ENCODE data around the gene LTBP3.

Gene LTBP3

DNA sequence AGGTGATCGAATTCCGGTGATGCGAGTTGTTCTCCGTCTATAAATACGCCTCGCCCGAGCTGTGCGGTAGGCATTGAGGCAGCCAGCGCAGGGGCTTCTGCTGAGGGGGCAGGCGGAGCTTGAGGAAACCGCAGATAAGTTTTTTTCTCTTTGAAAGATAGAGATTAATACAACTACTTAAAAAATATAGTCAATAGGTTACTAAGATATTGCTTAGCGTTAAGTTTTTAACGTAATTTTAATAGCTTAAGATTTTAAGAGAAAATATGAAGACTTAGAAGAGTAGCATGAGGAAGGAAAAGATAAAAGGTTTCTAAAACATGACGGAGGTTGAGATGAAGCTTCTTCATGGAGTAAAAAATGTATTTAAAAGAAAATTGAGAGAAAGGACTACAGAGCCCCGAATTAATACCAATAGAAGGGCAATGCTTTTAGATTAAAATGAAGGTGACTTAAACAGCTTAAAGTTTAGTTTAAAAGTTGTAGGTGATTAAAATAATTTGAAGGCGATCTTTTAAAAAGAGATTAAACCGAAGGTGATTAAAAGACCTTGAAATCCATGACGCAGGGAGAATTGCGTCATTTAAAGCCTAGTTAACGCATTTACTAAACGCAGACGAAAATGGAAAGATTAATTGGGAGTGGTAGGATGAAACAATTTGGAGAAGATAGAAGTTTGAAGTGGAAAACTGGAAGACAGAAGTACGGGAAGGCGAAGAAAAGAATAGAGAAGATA lies 59.0 kb downstream of the LTBP3 start, which contains the start of gene MALAT1:
Gene MALAT1, plus strand, starts transcription at position 69 of the 736 bp plus-strand sequence.
- in situ Hi-C loops (cut with MboI; ENCODE audit: low sequenced_read_pairs), result no loop called here

GRCh38 chr11:65498727-65498976 lies 59.5 kb downstream of the LTBP3 start:
- in situ Hi-C loops (cut with MboI; ENCODE audit: low sequenced_read_pairs), result no loop called here

- in situ Hi-C loops (cut with MboI; ENCODE audit: low sequenced_read_pairs), result no loop called here
Observed at GRCh38 chr11:65498042-65498726, 60.0 kb downstream of the LTBP3 start.

GRCh38 chr11:65497141-65498041 lies 60.8 kb downstream of the LTBP3 start:
- in situ Hi-C loops (cut with MboI; ENCODE audit: low sequenced_read_pairs), result no loop called here

DNA sequence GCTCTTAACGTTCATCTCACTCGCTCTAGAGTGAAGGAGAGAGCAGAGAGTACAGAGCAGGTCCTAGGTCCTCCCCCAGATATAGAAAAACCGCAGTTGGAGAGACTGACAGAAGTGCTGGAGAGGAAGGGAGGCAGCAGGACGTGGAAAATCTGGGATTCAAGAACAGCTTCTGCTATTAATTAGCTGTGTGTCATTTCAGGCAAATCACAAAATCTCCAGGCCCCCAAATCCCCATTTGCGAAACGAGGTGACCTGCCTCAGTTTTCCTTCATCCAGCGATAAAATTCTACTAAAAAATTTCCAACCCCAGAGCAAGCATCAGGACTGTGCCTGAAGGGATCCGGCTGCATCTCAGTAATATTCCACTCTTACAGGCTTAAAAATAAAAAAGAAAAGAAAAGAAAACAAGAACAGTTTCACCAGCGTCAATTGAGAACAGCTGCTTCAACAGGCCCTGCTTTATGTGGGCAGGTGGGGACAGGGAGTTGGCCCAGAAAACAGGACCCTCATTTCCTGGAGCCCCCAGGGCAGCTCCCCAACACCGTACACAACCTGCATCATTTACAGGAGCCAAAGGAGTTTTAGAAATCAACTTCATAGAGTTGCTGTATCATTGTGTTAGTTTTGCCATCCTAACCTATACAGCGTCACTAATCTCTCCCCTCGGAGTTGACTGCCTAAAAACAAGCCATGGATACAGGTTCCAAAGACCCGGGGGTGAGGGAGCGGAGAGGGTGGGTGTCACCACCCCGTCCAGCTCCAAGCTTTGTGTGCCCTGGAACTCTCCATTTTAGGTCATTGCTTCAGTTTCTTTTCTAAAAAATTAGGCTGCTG lies 61.6 kb downstream of the LTBP3 start:
- in situ Hi-C loops (cut with MboI; ENCODE audit: low sequenced_read_pairs), result no loop called here

DNA sequence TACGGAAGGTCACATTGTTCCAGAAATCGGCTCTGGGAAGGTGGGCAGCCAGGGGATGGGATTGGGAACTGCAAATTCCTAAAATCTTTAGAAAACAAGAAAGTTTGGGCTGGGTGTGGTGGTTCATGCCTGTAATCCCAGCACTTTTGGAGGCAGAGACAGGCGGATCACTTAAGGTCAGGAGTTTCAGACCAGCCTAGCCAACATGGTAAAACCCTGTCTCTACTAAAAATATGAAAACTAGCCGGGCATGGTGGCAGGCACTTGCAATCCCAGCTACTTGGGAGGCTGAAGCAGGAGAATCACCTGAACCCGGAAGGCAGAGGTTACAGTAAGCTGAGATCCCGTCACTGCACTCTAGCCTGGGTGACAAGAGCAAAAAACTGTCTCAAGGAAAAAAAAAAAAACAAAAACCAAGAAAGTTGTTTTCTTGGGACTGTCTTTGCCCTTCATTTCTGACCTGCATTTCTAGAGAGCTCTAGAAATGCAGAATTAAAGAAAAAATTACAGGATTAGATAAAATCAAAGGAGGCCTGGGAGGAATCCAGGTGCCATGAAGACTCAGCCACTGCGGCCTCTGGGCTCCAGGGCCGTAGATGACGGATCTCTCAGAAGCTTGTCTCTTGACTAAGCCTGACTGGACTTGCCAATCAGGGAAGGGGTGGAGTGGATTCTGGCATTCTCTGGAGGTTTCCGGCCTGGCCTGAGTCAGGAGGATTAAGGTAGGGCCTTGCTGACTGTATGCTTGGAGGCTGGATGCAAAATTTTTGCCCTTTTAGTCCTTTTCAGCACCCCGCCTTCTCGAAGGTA lies 64.6 kb downstream of the LTBP3 start:
- in situ Hi-C loops (cut with MboI; ENCODE audit: low sequenced_read_pairs), result no loop called here

- in situ Hi-C loops (cut with MboI; ENCODE audit: low sequenced_read_pairs), result no loop called here
Observed at GRCh38 chr11:65492637-65493366, 65.4 kb downstream of the LTBP3 start.

DNA sequence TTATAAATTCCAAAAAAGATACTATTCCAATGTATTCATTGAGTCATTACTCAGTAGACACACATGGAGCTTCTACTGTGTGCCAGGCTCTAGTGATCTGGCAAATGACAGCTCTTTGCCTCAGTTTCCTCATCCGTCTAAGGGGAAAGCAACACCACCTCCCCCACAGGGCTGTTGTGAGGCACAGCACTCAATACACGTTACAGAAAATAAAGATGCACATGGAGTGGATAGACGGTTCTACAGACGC lies 65.8 kb downstream of the LTBP3 start:
- in situ Hi-C loops (cut with MboI; ENCODE audit: low sequenced_read_pairs), result no loop called here

GRCh38 chr11:65491614-65492386 lies 66.4 kb downstream of the LTBP3 start:
- in situ Hi-C loops (cut with MboI; ENCODE audit: low sequenced_read_pairs), result no loop called here

- in situ Hi-C loops (cut with MboI; ENCODE audit: low sequenced_read_pairs), result no loop called here
Observed at GRCh38 chr11:65491163-65491465, 67.0 kb downstream of the LTBP3 start.

GRCh38 chr11:65489706-65490320 lies 68.3 kb downstream of the LTBP3 start:
- in situ Hi-C loops (cut with MboI; ENCODE audit: low sequenced_read_pairs), result no loop called here

GRCh38 chr11:65489035-65489705 lies 69.0 kb downstream of the LTBP3 start:
- in situ Hi-C loops (cut with MboI; ENCODE audit: low sequenced_read_pairs), result no loop called here
